ENCODE results near the gene ASTN1. TPM values are rescaled to one million over a fixed set of nuclear protein-coding genes. Genes with fewer than 3 reads are reported as not detected.

The ASTN1 gene
- total RNA-seq, 2 experiments from 2014 or later = not detected

- DNase-seq (ENCODE audit: low spot score) = no peak
- H4K20me1 ChIP-seq (ENCODE audit: insufficient read depth, low read length) = no peaks in the 10 kb centered on the region
- H3K27ac ChIP-seq (ENCODE audit: low read depth, low read length, poor library complexity, severe bottlenecking) = no peak overlapping the region
- H3K4me3 ChIP-seq (ENCODE audit: low read depth, low read length, poor library complexity, severe bottlenecking) = no peak overlapping the region
- TF ChIP-seq, protein P1, sequence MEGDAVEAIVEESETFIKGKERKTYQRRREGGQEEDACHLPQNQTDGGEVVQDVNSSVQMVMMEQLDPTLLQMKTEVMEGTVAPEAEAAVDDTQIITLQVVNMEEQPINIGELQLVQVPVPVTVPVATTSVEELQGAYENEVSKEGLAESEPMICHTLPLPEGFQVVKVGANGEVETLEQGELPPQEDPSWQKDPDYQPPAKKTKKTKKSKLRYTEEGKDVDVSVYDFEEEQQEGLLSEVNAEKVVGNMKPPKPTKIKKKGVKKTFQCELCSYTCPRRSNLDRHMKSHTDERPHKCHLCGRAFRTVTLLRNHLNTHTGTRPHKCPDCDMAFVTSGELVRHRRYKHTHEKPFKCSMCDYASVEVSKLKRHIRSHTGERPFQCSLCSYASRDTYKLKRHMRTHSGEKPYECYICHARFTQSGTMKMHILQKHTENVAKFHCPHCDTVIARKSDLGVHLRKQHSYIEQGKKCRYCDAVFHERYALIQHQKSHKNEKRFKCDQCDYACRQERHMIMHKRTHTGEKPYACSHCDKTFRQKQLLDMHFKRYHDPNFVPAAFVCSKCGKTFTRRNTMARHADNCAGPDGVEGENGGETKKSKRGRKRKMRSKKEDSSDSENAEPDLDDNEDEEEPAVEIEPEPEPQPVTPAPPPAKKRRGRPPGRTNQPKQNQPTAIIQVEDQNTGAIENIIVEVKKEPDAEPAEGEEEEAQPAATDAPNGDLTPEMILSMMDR (conservative IDR thresholded peaks at IDR 0.05; ENCODE audit: low read length) = no peak
- TF ChIP-seq EZH2phosphoT487 (IDR thresholded peaks at IDR 0.05; ENCODE audit: borderline replicate concordance, low read depth, low read length) = no peak
- no peaks in the 10 kb centered on the region for H3K4me1 ChIP-seq (ENCODE audit: insufficient read depth, low read length, poor library complexity, severe bottlenecking)
- H3K79me2 ChIP-seq (ENCODE audit: insufficient read depth, low read depth, low read length) = no peaks in the 10 kb centered on the region
- ChIA-PET POLR2A (interaction anchor here (1.0 kb wide), 1 partner anchor 13 kb away, joined by 6 read pairs; no protein-coding TSS in a partner anchor), CTCF (ENCODE audit: unreplicated experiment) (no interaction called here)
- intact Hi-C loops (cut with micrococcal nuclease; ENCODE audit: unreplicated experiment) = no loop called here
- no peak overlapping the region for H3K4me2 ChIP-seq (ENCODE audit: low read length)
- no peak overlapping the region for H2AFZ ChIP-seq (ENCODE audit: low read length)
- H3K9me3 ChIP-seq (ENCODE audit: low read length) = no peaks in the 10 kb centered on the region
- BruUV-seq (replicated peaks) = no TSS peak
- no peaks in the 10 kb centered on the region for H3K36me3 ChIP-seq (ENCODE audit: insufficient read depth, low read length)
- H3K9me2 ChIP-seq (ENCODE audit: insufficient read depth, low read length) = no peaks in the 10 kb centered on the region
These were observed 141.3 kb downstream of the ASTN1 start for GRCh38 chr1:177023249-177023648.

GRCh38 chr1:177021687-177022086 lies 142.8 kb downstream of the ASTN1 start:
- H3K36me3 ChIP-seq (ENCODE audit: insufficient read depth, low read length) = no peaks in the 10 kb centered on the region
- no peak overlapping the region for H3K4me3 ChIP-seq (ENCODE audit: low read depth, low read length, poor library complexity, severe bottlenecking)
- H3K27ac ChIP-seq (ENCODE audit: low read depth, low read length, poor library complexity, severe bottlenecking) = no peak overlapping the region
- intact Hi-C loops (cut with micrococcal nuclease; ENCODE audit: unreplicated experiment) = no loop called here
- TF ChIP-seq, protein P1 (conservative IDR thresholded peaks at IDR 0.05; ENCODE audit: low read length) = no peak
- TF ChIP-seq EZH2phosphoT487 (IDR thresholded peaks at IDR 0.05; ENCODE audit: borderline replicate concordance, low read depth, low read length) = no peak
- BruUV-seq (replicated peaks) = no TSS peak
- no peak overlapping the region for H3K4me2 ChIP-seq (ENCODE audit: low read length)
- no peaks in the 10 kb centered on the region for H3K79me2 ChIP-seq (ENCODE audit: insufficient read depth, low read depth, low read length)
- ChIA-PET POLR2A (no interaction called here), CTCF (ENCODE audit: unreplicated experiment) (no interaction called here)
- no peaks in the 10 kb centered on the region for H3K9me3 ChIP-seq (ENCODE audit: low read length)
- no peaks in the 10 kb centered on the region for H4K20me1 ChIP-seq (ENCODE audit: insufficient read depth, low read length)
- H3K9me2 ChIP-seq (ENCODE audit: insufficient read depth, low read length) = no peaks in the 10 kb centered on the region
- no peak for DNase-seq (ENCODE audit: low spot score)
- no peaks in the 10 kb centered on the region for H3K4me1 ChIP-seq (ENCODE audit: insufficient read depth, low read length, poor library complexity, severe bottlenecking)
- H2AFZ ChIP-seq (ENCODE audit: low read length) = no peak overlapping the region

- Histone ChIP-seq H2AFZ (ENCODE audit: low read length) (no peak overlapping the region), H4K20me1 (ENCODE audit: insufficient read depth, low read length) (no peaks in the 10 kb centered on the region), H3K79me2 (ENCODE audit: insufficient read depth, low read depth, low read length) (no peaks in the 10 kb centered on the region), H3K4me2 (ENCODE audit: low read length) (no peak overlapping the region), H3K9me3 (ENCODE audit: low read length) (no peaks in the 10 kb centered on the region), H3K4me3 (ENCODE audit: low read depth, low read length, poor library complexity, severe bottlenecking) (no peak overlapping the region), H3K36me3 (ENCODE audit: insufficient read depth, low read length) (no peaks in the 10 kb centered on the region), H3K4me1 (ENCODE audit: insufficient read depth, low read length, poor library complexity, severe bottlenecking) (no peaks in the 10 kb centered on the region), H3K27ac (ENCODE audit: low read depth, low read length, poor library complexity, severe bottlenecking) (no peak overlapping the region), H3K9me2 (ENCODE audit: insufficient read depth, low read length) (no peaks in the 10 kb centered on the region)
- no TSS peak for BruUV-seq (replicated peaks)
- ChIA-PET CTCF (ENCODE audit: unreplicated experiment) (no interaction called here), POLR2A (no interaction called here)
- no peak for TF ChIP-seq EZH2phosphoT487 (IDR thresholded peaks at IDR 0.05; ENCODE audit: borderline replicate concordance, low read depth, low read length)
- TF ChIP-seq, protein P1 (conservative IDR thresholded peaks at IDR 0.05; ENCODE audit: low read length) = no peak
- intact Hi-C loops (cut with micrococcal nuclease; ENCODE audit: unreplicated experiment) = no loop called here
- no peak for DNase-seq (ENCODE audit: low spot score)
These were observed 143.5 kb downstream of the ASTN1 start for GRCh38 chr1:177020851-177021589.

Data from OCI-LY7 (cell line).